ENCODE results near the gene ZNF697. TPM values are rescaled to one million over a fixed set of nuclear protein-coding genes. Genes with fewer than 3 reads are reported as not detected.
"Not testable (repeated sequence)": the region's sequence is repeated elsewhere in the genome, so short reads cannot be mapped to it uniquely, and the experiment has no call there.

ZNF697 gene
- total RNA-seq, 1 experiment from 2014 or later = 2.9 TPM

- no TSS peak for BruUV-seq (replicated peaks)
- DNase-seq = no peak
- Mint-ChIP-seq H3K4me1 (ENCODE audit: low read depth, unreplicated experiment) (peaks cover 6% of the 10 kb centered on the region), H3K4me3 (ENCODE audit: unreplicated experiment) (no peak overlapping the region), H3K9me3 (ENCODE audit: unreplicated experiment) (no peaks in the 10 kb centered on the region), H3K27me3 (ENCODE audit: insufficient read depth, unreplicated experiment) (no peaks in the 10 kb centered on the region), H3K36me3 (ENCODE audit: insufficient read depth, unreplicated experiment) (no peaks in the 10 kb centered on the region), H3K27ac (ENCODE audit: unreplicated experiment) (no peak overlapping the region)
- peaks cover 10% of the 10 kb centered on the region for H3K4me1 ChIP-seq
- H3K9me3 ChIP-seq = no peaks in the 10 kb centered on the region
- H3K4me3 ChIP-seq (ENCODE audit: low read depth, low read length) = no peak overlapping the region
- H3K36me3 ChIP-seq (ENCODE audit: control insufficient read depth, insufficient read depth, low read length) = no peaks in the 10 kb centered on the region
- ChIA-PET CTCF (no interaction called here), POLR2A (no interaction called here)
- TF ChIP-seq CTCF (IDR thresholded peaks at IDR 0.05; ENCODE audit: insufficient read depth in 1 of 2, low read depth in 1 of 2, low read length in 1 of 2, severe bottlenecking in 1 of 2, unreplicated experiment in 1 of 2) = no peak
- no peaks in the 10 kb centered on the region for H3K27me3 ChIP-seq (replicated peaks; ENCODE audit: control insufficient read depth, insufficient read depth, low read length)
- intact Hi-C loops (cut with micrococcal nuclease; ENCODE audit: unreplicated experiment) = no loop called here
Observed at GRCh38 chr1:119587341-119587740, 60.7 kb downstream of the ZNF697 start.

DNA sequence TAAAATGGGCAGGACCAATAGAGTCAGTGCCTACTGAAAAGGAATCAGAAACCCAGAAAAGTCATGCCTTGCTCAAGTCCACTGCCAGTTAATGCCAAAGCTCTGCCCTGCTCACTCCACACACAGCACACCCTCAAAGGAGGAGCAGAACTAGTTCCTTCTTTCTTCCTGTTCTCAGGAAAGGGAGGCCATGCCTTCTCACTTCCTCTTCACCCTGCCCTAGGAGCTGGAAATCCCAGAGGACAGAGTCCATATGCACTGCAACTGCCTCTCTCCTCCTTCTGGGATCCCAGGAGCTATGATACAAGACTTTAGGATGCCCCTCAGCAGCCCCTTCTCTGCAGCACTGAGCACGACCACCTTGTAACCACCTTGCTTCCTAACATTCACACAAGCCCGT, 62.3 kb downstream of the ZNF697 start:
- POLR2A ChIA-PET; H3K36me3 Mint-ChIP-seq (ENCODE audit: insufficient read depth, unreplicated experiment); H3K27me3 ChIP-seq (replicated peaks; ENCODE audit: control insufficient read depth, insufficient read depth, low read length); H3K4me1 Mint-ChIP-seq (ENCODE audit: low read depth, unreplicated experiment); H3K36me3 ChIP-seq (ENCODE audit: control insufficient read depth, insufficient read depth, low read length); BruUV-seq (replicated peaks); H3K27me3 Mint-ChIP-seq (ENCODE audit: insufficient read depth, unreplicated experiment); H3K27ac Mint-ChIP-seq (ENCODE audit: unreplicated experiment); H3K9me3 Mint-ChIP-seq (ENCODE audit: unreplicated experiment); H3K4me3 ChIP-seq (ENCODE audit: low read depth, low read length); H3K9me3 ChIP-seq; H3K4me3 Mint-ChIP-seq (ENCODE audit: unreplicated experiment); H3K4me1 ChIP-seq; intact Hi-C loops (cut with micrococcal nuclease; ENCODE audit: unreplicated experiment); CTCF ChIA-PET; DNase-seq: not testable (repeated sequence)

GRCh38 chr1:119582801-119583200, 65.3 kb downstream of the ZNF697 start:
- H3K4me1 Mint-ChIP-seq (ENCODE audit: low read depth, unreplicated experiment) = no peaks in the 10 kb centered on the region
- POLR2A ChIA-PET = no interaction called here

DNA sequence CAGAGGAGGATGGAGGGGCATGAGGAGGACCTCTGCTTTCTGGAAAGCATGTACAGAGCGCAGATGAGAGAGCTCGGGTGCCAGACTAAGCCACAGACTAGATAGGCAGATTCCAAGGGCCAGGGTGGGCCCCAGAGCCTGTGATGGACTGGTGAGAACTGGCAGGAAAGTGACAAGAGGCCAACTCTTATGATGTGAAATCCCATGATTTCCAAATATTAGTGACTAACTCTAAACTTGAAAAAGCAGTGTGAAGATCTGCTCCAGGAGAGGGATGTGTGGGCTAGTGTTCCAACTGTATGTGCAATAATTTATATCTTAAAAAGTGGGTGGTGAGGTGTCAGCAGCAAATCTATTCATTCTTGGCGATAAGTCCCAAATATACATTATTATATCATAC, 67.0 kb downstream of the ZNF697 start:
- H3K9me3 ChIP-seq; intact Hi-C loops (cut with micrococcal nuclease; ENCODE audit: unreplicated experiment); H3K27ac Mint-ChIP-seq (ENCODE audit: unreplicated experiment); H3K4me3 Mint-ChIP-seq (ENCODE audit: unreplicated experiment); H3K27me3 ChIP-seq (replicated peaks; ENCODE audit: control insufficient read depth, insufficient read depth, low read length); H3K36me3 ChIP-seq (ENCODE audit: control insufficient read depth, insufficient read depth, low read length); H3K36me3 Mint-ChIP-seq (ENCODE audit: insufficient read depth, unreplicated experiment); CTCF ChIA-PET; H3K4me1 Mint-ChIP-seq (ENCODE audit: low read depth, unreplicated experiment); H3K4me3 ChIP-seq (ENCODE audit: low read depth, low read length); H3K4me1 ChIP-seq; DNase-seq; H3K27me3 Mint-ChIP-seq (ENCODE audit: insufficient read depth, unreplicated experiment); H3K9me3 Mint-ChIP-seq (ENCODE audit: unreplicated experiment); POLR2A ChIA-PET; BruUV-seq (replicated peaks): not testable (repeated sequence)

More at GRCh38 chr1:119582801-119583200, 65.3 kb downstream of the ZNF697 start:
- DNase-seq = peak; percentile 68 to 69
- Histone ChIP-seq H3K27me3 (replicated peaks; ENCODE audit: control insufficient read depth, insufficient read depth, low read length) (no peaks in the 10 kb centered on the region), H3K9me3 (no peaks in the 10 kb centered on the region), H3K4me3 (ENCODE audit: low read depth, low read length) (no peak overlapping the region), H3K4me1 (no peaks in the 10 kb centered on the region), H3K36me3 (ENCODE audit: control insufficient read depth, insufficient read depth, low read length) (no peaks in the 10 kb centered on the region)
- Mint-ChIP-seq H3K27me3 (ENCODE audit: insufficient read depth, unreplicated experiment) (no peaks in the 10 kb centered on the region), H3K4me3 (ENCODE audit: unreplicated experiment) (no peak overlapping the region), H3K36me3 (ENCODE audit: insufficient read depth, unreplicated experiment) (no peaks in the 10 kb centered on the region), H3K9me3 (ENCODE audit: unreplicated experiment) (no peaks in the 10 kb centered on the region), H3K27ac (ENCODE audit: unreplicated experiment) (no peak overlapping the region)
- CTCF ChIA-PET = no interaction called here
- intact Hi-C loops (cut with micrococcal nuclease; ENCODE audit: unreplicated experiment) = loop anchor here (1.0 kb wide), 1 partner anchor 28 kb away; no protein-coding TSS in a partner anchor
- TF ChIP-seq CTCF (IDR thresholded peaks at IDR 0.05; ENCODE audit: insufficient read depth in 1 of 2, low read depth in 1 of 2, low read length in 1 of 2, severe bottlenecking in 1 of 2, unreplicated experiment in 1 of 2) = peak; percentile 29 to 51
- BruUV-seq (replicated peaks) = no TSS peak

Measured in Caco-2 (cell line).